ENCODE results near the gene GAS7.
"Not testable (repeated sequence)": the region's sequence is repeated elsewhere in the genome, so short reads cannot be mapped to it uniquely, and the experiment has no call there.

GAS7 gene

DNA sequence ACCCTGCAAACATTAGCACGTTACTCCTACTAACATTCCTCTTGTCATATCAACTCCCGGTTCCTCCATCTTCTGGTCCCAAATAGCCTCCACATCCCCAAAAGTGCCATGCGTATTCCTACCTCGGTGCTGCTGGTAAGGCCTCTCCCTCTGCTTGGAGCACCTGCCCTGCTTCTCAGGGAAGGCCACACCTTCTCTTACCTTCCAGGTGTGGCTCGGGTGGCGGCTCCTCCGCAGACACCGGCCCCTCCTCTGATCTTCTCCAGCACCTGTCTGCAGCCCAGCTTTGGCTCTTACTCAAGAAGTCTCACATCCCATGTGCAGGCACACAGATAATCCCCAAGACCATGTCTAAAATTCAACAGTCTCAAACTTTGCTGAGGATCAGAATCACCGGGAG is 92.3 kb downstream of the GAS7 start:
- DNase-seq: no peak

DNA sequence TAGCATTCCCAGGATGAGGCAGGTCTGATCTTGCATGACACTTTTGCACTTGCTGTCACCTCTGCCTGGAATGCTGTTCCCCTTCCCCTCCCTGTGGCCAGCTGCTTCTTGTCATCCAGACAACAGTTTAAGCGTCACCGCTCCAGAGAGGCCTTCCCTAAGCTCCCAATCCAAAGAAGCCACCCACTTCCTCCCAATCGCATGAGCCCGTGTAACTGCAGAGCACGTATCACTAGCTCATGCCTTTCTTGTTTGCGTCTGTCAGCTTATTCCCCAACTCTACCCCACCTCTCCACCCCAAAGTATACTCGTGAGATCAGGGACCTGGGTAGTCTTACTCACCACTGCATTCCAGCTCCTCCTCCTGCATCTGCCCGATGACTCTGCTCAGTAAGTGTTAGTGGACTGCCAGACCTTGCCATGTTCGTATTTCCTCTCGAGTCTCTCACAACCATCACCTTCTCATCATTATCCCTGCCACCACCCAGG is 92.8 kb downstream of the GAS7 start:
- DNase-seq: no peak

DNA sequence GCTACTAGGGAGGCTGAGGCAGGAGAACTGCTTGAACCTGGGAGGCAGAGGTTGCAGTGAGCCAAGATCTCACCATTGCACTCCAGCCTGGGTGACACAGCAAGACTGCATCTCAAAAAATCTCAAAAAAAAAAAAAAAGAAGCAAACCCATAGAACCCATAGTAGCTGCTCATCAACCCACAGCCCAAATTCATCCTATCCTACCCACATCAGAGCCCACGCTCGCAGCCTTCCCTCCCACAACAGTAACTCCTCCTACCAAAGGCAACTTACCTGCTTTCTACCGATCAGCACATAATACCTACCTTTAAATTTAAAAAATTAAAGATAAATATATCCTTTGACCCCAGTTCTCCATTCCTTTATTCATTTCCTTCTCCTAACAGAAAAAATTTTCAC is 94.7 kb downstream of the GAS7 start:
- DNase-seq: no peak

DNA sequence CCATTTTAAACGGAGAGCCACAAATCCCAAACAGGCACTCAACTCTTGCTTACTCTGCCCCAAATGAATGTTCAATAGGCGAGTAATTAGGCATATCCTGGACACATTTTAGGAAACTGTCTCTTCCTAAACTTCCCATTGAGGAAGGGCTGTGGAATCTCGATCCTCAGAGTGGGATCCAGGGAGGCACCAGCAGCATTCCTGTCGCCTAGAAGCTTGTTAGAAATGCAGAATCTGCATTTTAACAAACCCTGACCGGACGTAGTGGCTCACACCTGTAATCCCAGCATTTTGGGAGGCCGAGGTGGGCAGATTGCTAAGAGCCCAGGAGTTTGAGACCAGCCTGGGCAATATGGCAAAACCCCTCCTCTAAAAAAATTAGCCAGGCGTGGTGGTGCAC is 95.6 kb downstream of the GAS7 start:
- DNase-seq: no peak

DNA sequence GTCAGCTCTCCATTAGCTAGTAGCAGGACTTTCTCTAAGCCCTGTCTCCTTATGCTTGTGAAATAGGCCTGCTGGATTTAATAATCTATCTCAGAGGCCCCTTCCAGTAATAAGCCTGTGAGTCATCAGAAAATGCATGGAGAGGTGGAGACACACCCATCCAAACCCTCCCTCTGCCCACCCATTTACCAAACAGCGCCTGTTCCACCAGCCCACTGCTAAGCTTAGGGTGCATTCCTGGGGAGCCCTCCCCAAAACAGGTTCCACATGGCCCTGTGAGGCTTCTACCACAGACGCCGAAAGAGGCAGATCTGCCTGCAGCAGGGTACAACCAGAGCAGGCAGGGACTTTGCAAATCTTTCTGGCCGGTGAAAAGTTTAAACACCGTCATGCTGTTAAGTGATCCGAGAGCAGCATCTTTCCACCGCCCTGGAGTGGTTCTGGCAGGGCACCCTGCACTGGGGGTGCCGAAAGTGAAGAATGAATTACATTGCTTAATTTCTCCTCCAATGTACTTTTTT is 99.3 kb downstream of the GAS7 start:
- no peak for DNase-seq

DNA sequence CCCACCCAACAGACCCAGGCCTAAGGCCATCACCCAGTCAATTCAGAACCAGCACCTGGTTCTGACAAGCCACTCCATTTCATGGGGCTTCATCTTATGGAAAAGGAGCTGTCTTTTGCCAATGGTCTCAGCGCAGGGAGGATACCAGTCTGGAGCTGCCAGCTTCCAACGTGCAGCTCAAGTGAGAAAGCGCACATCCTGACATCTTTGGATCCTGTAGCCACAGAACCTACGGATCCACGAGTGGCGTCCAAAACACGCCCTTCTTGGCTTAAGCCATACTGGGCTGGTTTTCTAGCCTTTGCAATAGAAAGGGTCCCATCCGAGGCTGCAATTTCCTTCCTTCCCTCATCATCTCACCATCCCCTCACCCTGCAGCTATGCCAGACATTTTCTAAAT is 101.8 kb downstream of the GAS7 start:
- DNase-seq: no peak

DNA sequence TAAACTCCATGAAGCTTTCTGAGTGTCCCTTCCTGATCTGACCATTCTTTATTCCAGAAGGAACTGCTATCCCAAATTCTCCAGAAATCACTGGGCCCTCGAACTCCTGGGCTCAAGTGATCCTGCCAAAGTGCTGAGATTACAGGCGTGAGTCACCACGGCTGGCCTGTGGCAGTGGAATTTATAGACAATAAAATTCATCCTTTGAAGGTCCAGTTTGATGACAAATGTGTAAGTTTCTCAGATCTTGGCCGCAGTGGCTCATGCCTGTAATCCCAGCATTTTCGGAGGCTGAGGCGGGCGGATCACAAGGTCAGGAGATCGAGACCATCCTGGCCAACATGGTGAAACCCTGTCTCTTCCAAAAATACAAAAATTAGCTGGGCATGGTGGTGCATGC is 103.1 kb downstream of the GAS7 start:
- DNase-seq: not testable (repeated sequence)

DNA sequence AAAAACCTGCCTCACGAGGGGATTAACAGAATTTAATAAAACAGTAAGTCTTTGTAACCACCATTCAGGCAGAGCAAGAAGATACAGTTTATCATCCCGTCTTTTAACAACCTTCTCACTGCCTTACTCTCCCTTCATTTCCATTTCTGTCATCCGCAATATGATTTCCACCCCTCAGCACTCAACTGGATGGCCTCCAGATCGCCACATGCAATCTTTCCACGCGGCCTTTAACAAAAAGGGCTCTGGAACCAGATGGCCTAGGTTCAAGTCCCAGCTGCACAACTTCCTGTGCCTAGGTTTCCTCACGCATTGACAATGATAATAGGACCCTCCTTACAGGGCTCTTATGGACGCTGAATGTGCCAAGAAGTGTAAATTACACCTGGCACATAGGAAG is 103.6 kb downstream of the GAS7 start:
- no peak for DNase-seq

DNA sequence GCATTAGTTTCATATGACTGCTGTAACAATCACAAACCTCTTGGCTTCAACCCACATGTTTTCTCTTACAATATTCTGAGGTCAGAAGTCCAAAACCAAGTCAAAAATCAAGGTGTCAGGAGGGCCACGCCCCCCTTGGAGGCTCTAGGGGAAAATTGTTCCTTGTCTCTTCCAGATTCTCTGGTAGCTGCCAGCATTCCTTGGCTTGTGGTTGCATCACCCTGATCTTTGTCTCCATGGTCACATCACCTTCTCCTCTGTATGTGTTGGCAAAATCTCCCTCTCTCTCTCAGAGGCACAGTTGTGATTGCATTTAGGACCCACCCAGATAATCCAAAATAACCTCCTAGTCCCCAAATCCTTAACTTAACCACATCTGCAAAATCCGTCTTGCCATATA is 105.8 kb downstream of the GAS7 start:
- DNase-seq: no peak

DNA sequence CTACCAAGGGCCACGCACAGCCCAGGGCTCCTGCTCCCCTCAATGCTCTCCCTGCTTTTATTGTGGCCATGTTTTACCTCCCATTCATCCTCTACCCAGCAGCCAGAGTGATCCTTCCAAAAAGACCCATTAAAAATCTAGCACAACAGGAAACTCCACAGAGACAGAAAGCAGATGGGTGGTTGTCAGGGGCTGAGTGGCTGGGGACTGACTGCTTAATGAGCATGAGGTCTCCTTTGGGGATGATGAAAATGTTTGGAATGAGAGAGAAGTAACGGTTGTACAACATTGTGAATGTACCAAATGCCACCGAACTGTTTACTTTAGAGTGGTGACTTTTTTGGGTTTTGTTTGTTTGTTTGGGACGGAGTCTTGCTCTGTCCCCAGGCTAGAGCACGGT is 107.4 kb downstream of the GAS7 start:
- DNase-seq: no peak

DNA sequence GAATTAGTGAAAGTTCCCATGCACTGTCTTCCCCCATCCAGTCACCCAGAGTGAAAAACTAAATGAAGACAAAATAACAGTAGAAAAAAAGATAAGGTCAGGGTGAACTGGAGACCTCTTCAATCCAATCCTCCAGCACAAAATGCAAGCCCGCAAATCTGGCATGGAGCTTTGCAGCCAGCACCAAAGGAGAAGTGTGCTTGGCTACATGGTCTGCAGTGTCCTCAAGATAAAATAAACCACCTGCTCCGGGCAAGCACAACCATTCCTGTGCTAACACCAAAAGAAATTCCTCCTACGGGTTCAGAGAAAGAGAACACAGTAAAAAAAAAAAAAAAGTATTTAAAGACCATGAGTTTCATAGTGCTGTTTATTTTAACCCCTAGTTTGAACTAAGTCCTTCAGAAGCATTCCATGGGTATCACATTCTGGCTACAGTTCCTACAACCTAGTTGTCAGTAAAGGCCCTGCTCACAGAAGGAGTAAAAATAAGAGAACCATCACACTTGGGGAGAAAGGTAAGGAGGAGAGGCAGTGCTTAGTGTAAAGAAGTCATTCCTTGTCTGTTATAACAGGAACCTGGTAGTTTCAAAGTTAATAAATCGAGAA is 109.1 kb downstream of the GAS7 start:
- no peak for DNase-seq

DNA sequence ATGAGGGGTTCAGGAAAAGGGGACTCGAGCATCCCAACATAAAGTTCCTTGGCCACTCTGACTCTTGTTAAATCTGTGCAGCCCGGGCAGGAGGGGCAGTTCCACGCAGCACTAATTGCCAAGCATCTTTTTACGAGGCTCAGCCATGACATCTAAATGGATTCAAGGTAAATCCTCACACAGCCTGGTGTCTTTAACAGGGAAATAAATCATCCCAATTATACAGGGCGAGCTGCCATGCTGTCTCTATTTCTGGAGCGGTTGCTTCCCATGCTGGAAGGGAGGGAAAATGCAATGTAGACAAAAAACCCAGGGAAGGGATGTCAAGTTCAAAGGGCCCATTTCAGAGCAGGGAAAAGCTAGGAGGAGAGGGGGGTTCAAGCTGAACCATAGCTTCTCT is 110.0 kb downstream of the GAS7 start:
- DNase-seq: no peak

DNA sequence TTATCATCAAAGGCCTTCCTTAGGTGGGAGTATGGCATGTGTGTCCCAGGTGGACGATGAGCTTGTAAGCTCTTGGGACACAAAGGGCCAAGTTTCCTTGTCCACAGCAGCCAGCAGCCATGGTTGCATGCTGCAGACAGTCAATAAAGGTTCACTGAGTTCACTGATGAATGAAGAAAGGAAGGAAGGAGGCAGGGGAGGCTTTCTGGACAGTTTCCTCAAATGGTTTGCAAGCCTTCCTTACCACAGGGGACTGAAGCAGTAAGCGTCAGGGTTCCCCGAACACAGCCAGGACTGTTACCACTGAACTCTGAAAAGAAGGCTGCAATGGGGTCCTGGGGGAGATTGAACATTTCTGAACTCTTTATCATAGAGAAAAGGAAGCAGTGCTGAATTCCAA is 111.1 kb downstream of the GAS7 start:
- DNase-seq: no peak

DNA sequence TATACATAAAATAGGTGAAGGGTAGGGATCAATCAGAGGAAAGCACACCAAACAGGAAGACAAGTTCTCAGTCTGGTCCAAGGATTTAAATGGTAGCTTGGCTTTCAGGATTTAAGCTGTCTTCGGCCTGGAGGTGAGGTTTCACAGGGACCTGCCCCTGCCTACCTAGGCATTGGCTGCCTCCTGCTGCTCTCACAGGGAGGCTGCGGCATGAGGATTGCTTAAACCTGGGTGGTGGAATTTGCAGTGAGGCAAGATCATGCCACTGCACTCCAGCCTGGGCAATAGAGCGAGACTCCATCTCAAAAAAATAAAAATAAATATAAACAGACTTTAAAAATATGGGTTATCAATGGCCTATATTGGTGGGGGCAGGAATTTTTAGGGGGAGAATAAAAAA is 114.5 kb downstream of the GAS7 start:
- DNase-seq: no peak

DNA sequence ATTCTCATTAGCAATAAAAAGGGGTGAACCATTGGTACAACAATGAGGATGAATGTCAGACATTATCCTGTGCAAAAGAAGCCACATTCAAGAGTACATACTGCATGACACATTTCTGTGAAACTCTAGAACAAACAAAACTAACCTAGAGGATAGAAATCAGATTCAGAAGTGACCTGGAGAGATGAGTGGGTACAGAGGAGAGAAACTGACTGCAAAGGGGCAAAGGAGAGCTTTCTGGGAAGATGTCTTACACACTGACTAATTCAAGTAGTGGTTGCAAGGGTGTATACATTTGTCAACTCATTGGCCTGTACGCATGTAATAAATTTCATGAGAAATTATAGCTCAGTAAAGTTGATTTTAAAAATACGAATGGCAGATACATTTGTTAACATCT is 115.6 kb downstream of the GAS7 start:
- DNase-seq: no peak

DNA sequence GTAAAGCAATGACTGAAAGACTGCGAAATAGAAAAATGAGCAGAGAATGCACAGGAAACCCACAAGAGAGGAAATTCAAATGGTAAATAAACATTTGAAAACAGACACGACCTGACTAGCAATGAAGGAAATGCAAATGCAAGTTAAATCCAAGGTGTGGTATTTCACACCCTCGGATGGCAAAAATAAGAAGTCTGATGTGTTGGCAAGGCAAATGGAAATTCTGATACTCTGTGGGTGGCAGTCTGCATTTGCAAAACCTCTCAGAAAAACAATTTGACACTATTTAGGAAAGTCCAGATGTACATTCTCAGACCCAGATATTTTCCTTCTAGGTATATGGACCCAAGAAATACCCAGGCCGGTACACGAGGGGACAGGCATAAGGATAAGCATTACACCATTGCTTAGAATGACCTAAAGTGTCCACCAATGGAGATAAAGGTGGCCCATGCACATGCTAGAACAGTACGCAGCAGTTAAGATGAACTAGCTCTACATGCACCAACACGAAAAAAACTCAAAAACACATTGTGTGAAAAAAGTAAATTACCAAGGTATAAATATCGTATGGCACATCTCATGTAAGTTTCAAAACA is 116.7 kb downstream of the GAS7 start:
- no peak for DNase-seq

DNA sequence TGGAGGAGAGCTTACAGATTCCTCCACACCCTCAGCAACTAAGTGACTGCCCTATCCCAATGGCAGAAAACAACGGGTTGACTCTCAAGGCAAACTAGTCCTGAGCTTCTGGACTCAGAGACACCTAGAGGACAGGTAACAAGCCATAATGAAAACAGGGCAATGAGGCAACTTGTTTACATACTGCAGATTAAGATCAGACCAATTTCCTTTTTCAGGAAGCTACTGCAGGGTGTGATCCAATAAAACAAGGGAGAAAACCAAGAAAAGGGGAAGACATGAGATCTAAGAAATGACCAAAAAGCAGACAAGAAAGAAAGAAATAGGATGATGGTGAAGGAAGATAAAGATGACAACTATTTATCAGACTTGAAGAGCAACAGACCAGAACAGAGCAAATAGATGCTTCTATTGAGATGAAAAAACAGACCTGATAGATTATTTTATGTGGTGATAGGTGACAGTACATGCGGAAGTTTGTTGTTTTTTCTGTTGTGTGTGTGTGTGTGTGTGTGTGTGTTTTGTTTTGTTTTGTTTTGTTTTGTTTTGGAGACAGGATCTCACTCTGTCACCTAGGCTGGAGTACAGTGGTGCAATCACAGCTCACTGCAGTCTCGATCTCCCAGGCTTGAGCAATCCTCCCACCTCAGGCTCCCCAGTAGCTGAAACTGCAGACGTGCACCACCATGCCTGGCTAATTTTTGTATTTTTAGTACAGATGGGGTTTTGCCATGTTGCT is 120.7 kb downstream of the GAS7 start:
- DNase-seq: no peak

DNA sequence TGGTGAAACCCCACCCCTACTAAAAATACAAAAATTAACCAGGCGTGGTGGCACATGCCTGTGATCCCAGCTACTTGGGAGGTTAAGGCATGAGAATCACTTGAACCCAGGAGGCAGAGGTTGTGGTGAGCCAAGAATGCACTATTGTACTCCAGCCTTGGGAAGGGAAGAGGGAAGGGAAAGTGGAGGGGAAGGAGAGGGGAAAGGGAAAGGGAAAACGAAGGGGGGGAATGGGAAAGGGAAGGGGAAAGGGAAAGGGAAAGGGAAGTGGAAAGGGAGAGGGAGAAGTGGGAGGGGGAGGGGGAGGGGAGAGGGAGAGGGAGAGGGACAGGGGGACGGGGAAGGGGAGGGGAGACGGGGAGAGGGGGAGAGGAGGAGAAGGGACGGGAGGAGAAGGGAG is 122.5 kb downstream of the GAS7 start:
- no peak for DNase-seq

DNA sequence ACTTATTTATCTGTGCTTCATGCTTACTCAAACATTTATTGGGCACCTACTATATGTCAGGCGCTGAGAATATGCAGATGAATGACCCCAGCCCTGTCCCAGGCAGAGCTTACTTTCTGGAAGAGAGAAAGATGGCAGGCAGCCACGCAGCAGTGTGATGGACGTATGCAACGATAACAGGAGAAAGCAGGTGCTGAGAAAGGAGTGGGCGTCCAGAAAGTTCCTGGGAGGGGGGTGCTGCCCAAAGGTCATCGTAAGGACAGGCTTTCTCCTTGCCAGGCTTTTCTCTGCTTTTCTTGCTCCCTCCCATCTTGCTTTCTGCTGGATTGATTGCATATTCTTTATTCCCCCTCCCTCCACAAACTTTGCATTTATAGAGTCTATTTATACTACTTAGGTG is 124.5 kb downstream of the GAS7 start:
- no peak for DNase-seq

DNA sequence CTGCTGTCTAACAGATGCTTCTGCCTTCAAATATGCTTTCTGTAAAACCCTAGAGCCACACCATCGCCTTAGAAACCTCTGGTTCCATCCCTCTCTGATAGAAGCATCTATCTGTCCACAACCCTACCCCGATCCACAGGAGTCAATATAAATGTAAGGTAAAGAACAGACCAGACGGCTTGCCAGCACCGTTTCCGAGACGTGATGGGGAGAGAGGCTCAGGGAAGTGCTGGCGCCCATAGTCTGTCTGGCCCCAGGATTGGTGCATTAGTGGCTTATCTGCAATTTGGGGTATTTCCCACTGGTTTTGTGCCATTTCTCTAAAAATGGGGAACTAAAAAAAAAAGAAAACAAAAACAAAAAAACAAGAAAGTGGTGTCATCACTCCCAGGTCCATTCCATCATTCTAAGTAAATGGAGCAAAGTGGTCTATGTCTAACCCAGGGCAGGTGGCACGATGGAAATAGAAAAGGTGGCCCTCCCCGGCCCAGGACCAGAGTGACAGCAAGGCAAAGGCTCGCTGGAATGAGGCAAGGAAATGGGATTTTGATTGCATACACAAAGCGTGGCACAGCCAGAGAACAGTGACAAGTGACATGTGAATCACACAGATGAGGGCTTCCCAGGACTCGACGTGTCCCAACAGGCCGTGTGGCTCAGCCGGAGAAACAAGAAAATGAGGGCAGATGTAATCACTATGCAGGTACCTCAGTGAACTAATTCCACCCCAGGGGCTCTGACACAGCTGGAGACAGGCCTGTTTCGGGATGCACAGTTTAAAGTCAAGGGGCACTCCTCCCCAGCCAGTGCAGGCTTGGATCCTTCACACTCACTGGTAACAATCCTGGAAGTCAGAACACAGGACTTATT is 125.6 kb downstream of the GAS7 start:
- no peak for DNase-seq

DNA sequence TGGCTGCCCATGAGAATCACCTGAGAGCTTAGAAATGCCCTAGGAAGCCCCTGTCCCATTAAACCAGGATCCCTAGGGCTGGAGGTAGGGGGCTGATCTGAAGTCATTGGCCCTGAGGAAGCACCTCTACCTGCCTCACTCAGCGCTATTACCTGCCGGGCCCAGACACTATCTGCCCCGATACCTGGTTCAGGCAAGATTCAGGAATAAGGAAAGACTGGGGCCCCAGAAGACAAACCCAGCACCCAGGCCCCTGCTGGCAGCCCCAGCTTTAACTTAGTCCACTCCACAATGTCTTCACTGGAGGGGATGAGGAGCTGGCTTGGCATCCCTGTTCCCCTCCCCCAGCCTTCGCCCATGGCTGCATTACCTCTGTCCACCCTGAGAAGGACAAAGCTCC is 126.3 kb downstream of the GAS7 start:
- DNase-seq: no peak

DNA sequence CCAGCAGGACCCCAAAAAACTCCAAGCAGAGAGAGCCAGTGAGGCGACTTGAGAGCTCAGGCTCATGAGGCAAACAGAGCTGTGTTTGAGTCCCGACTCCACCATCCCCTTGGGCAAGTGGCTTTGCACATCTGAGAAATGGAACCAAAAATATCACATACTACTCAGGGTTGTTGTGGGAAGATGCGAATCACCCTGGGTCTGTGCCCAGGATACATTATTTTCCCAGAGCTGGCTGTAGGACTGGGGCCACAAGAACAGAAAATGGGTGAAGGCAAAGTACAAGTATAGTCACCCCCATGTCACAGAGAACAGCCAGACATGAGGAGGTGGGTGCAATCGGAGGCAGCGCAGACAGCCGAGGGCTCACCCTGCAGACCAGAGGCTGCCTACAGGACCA is 127.3 kb downstream of the GAS7 start:
- DNase-seq: no peak

DNA sequence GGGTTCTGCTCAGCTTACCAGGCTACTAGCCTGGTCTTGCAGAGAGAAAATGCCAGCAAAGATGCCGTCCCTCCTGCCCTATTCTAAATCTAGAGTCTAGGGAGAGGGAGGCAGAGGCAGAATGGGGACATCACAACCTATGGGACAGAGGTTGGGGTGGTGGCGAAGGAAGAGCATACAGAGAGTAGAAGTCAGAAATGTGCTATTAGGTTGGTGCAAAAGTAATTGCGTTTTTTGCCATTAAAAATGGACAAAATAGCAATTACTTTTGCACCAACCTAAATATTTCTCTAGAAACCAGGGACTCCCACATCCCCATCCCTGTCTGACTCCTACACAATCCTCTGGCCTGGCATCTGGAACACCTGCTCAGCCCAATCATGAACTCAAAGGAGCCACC is 127.7 kb downstream of the GAS7 start:
- DNase-seq: no peak

Measured in NCI-H524 treated with DMSO at 0.1 percent for 48 hours (cell line).